Prostate gland (tissue), 2 donors: Measurements from ENCODE around the gene ODAD3. TPM values are rescaled to one million over a fixed set of nuclear protein-coding genes. Genes with fewer than 3 reads are reported as not detected.

Experiments
- DNase-seq: peaks from one replicate; pipeline ENCODE4 v3.0.0-alpha.2; 2019; ENCODE audit warnings: low spot score
- H3K27ac ChIP-seq, 2 donors: fragments of 200-600 bp; sonication (generic); 2 replicates each; pipeline ENCODE4 v1.5.1; 2017 to 2019
- H3K27me3 ChIP-seq: fragments of 200-600 bp; sonication (generic); replicated peaks from 2 replicates; pipeline ENCODE4 v1.5.1; 2019; ENCODE audit not compliant: insufficient read depth
- H3K36me3 ChIP-seq, 2 donors: fragments of 200-600 bp; sonication (generic); 1 replicate in 1 of 2; 2 replicates in 1 of 2; pipeline versions ENCODE4 v1.5.1 to v1.8.1; 2017 to 2019
- H3K4me1 ChIP-seq: fragments of 200-600 bp; sonication (generic); replicated peaks from 2 replicates; pipeline ENCODE4 v1.5.1; 2019
- H3K4me3 ChIP-seq, 2 donors: fragments of 200-600 bp; sonication (generic); 2 replicates each; pipeline ENCODE4 v1.5.1; 2017 to 2019
- H3K9me3 ChIP-seq: fragments of 200-600 bp; sonication (generic); 2 replicates; pipeline ENCODE4 v1.5.1; 2017
- CTCF ChIP-seq, 4 experiments: fragments of 200-600 bp in 2 of 4; fragments of 450-650 bp in 2 of 4; sonication (generic) in 2 of 4; IDR thresholded peaks; 1 replicate in 3 of 4; 2 replicates in 1 of 4; pipeline ENCODE4 v1.5.1; 2016 to 2019; ENCODE audit warnings: antibody characterized with exemption in 4 of 4, mild to moderate bottlenecking in 2 of 4, moderate library complexity in 2 of 4
- POLR2A ChIP-seq: fragments of 450-650 bp; IDR thresholded peaks from one replicate; pipeline ENCODE4 v1.6.1; 2016; ENCODE audit warnings: antibody characterized with exemption, mild to moderate bottlenecking
- POLR2AphosphoS5 ChIP-seq: sonication (generic); formaldehyde crosslinking; IDR thresholded peaks from one replicate; pipeline ENCODE4 v1.6.1; 2017; ENCODE audit warnings: antibody characterized with exemption
- WGBS: methylation state at CpG from one replicate; pipeline ENCODE4 v1.1.5; 2018; 5-methylcytosine and 5-hydroxymethylcytosine counted together
- intact Hi-C: fragments of 100-400 bp; cut with DNase I; formaldehyde crosslinking; loops from one replicate; pipeline ENCODE4 v1.14.2; 2022
- small RNA-seq, 2 donors: library from RNA; depleted of rRNA; stranded (forward); fragments of <200 nt; gene quantifications; one replicate each; pipeline ENCODE3, GENCODE V24; 2016
- total RNA-seq, 2 donors: library from RNA; depleted of rRNA; stranded (reverse); fragments of >200 nt; gene quantifications; one replicate each; pipeline ENCODE4 v1.1.0, GENCODE V29; 2016

The ODAD3 gene
- total RNA-seq, 2 donors from 2014 or later: 1.3 to 2.7 TPM

- no peaks in the 10 kb centered on the region for H3K36me3 ChIP-seq
- TF ChIP-seq CTCF (IDR thresholded peaks at IDR 0.05): no peak
- TF ChIP-seq POLR2AphosphoS5: peak; percentile 87
- peak within 1 kb of the TSS; percentile 46 to 58 for H3K4me3 ChIP-seq
- no peaks in the 10 kb centered on the region for H3K9me3 ChIP-seq
- intact Hi-C loops: loop anchor here (5.0 kb wide), 1 partner anchor 37 kb away; the partner anchor contains the start of gene RAB3D
- H3K4me1 ChIP-seq: peaks cover 9% of the 10 kb centered on the region
- no peaks in the 10 kb centered on the region for H3K27me3 ChIP-seq
- peak within 1 kb of the TSS; percentile 93 to 94 for H3K27ac ChIP-seq
- under 1% methylated on average over 30 of the region's 44 CpGs for WGBS
- DNase-seq: peak; percentile 99
Observed at GRCh38 chr19:11374433-11375142, 60.3 kb downstream of the ODAD3 start, which contains the start of gene SWSAP1. Gene SWSAP1, plus strand, starts transcription at chr19:11374666. Its CDS starts 15 bp downstream, at chr19:11374681.

GRCh38 chr19:11373885-11374432 is 61.0 kb downstream of the ODAD3 start:
- TF ChIP-seq POLR2A (no peak), POLR2AphosphoS5 (no peak), CTCF (IDR thresholded peaks at IDR 0.05) (no peak)
- H3K27ac ChIP-seq: peak overlapping the region; percentile 93 to 94
- no peak for DNase-seq
- intact Hi-C loops: no loop called here
- 43% methylated on average over 11 of the region's 11 CpGs for WGBS
- peaks cover 0 to 2% of the 10 kb centered on the region in 2 donors for H3K36me3 ChIP-seq
- H3K4me1 ChIP-seq: peaks cover 9% of the 10 kb centered on the region
- no peaks in the 10 kb centered on the region for H3K9me3 ChIP-seq
- peak overlapping the region; percentile 46 to 58 for H3K4me3 ChIP-seq
- no peaks in the 10 kb centered on the region for H3K27me3 ChIP-seq

GRCh38 chr19:11373166-11373884 is 61.6 kb downstream of the ODAD3 start:
- TF ChIP-seq CTCF (IDR thresholded peaks at IDR 0.05) (no peak), POLR2A (no peak), POLR2AphosphoS5 (no peak)
- Histone ChIP-seq H3K27me3 (no peaks in the 10 kb centered on the region), H3K9me3 (no peaks in the 10 kb centered on the region), H3K4me1 (peaks cover 7% of the 10 kb centered on the region), H3K27ac (no peak overlapping the region), H3K36me3 (peaks cover 0 to 2% of the 10 kb centered on the region in 2 donors), H3K4me3 (no peak overlapping the region)
- intact Hi-C loops: no loop called here
- WGBS: 57% methylated on average over 10 of the region's 10 CpGs
- DNase-seq: no peak

GRCh38 chr19:11370744-11371143 is 64.2 kb downstream of the ODAD3 start:
- TF ChIP-seq CTCF (IDR thresholded peaks at IDR 0.05) (no peak), POLR2A (no peak), POLR2AphosphoS5 (no peak)
- peaks cover 3% of the 10 kb centered on the region for H3K4me1 ChIP-seq
- intact Hi-C loops: no loop called here
- H3K27ac ChIP-seq: no peak overlapping the region
- no peak for DNase-seq
- WGBS: 89% methylated on average over 2 of the region's 2 CpGs
- no peaks in the 10 kb centered on the region for H3K9me3 ChIP-seq
- peaks cover 0 to 2% of the 10 kb centered on the region in 2 donors for H3K36me3 ChIP-seq
- H3K27me3 ChIP-seq: no peaks in the 10 kb centered on the region
- H3K4me3 ChIP-seq: no peak overlapping the region

Small RNA genes within 50 kb of the gene (small RNA-seq; reads per million reads assigned to genes)
- gene RF00019: 0 reads per million in 2 donors

Other genes with a start within 250 kb of the ODAD3 start
- gene KANK2, start 237.6 kb downstream of the ODAD3 start, total RNA-seq: 100 to 1,000 TPM; 150 to 370 TPM
- gene ANGPTL8, start 195.5 kb downstream of the ODAD3 start, total RNA-seq: not detected
- 10 to 100 TPM; 21.6 to 38.7 TPM for gene DOCK6, start 172.6 kb downstream of the ODAD3 start, total RNA-seq
- 1 to 10 TPM in 1 of 2 donors, not detected in 1; 4.2 TPM for gene TSPAN16, start 139.0 kb downstream of the ODAD3 start, total RNA-seq
- gene RAB3D, start 95.5 kb downstream of the ODAD3 start, total RNA-seq: 10 to 100 TPM; 33.9 to 81.2 TPM
- gene TMEM205, start 88.9 kb downstream of the ODAD3 start, total RNA-seq: 100 to 1,000 TPM; 219 to 541 TPM
- 10 to 100 TPM; 51.5 to 52.4 TPM for gene CCDC159, start 88.6 kb downstream of the ODAD3 start, total RNA-seq
- 10 to 100 TPM; 33.9 to 86.1 TPM for gene PLPPR2, start 79.7 kb downstream of the ODAD3 start, total RNA-seq
- 1 to 10 TPM; 4.1 to 6.3 TPM for gene SWSAP1, start 60.5 kb downstream of the ODAD3 start, total RNA-seq
- 1 to 10 TPM; 6.8 to 8.1 TPM for gene EPOR, start 50.8 kb downstream of the ODAD3 start, total RNA-seq
- gene RGL3, start 15.8 kb downstream of the ODAD3 start, total RNA-seq: 1 to 10 TPM; 5.1 to 8.6 TPM
- 100 to 1,000 TPM; 229 to 238 TPM for gene PRKCSH, start 514 bp upstream of the ODAD3 start, total RNA-seq
- 1 to 10 TPM in 1 of 2 donors, under 1 TPM in 1; 0.57 to 1.5 TPM for gene ELAVL3, start 45.9 kb upstream of the ODAD3 start, total RNA-seq
- gene ZNF653, start 70.7 kb upstream of the ODAD3 start, total RNA-seq: 10 to 100 TPM; 11.2 to 25.8 TPM
- 10 to 100 TPM; 93.0 to 94.7 TPM for gene ECSIT, start 94.0 kb upstream of the ODAD3 start, total RNA-seq
- 100 to 1,000 TPM; 426 to 525 TPM for gene CNN1, start 103.7 kb upstream of the ODAD3 start, total RNA-seq
- gene ELOF1, start 124.1 kb upstream of the ODAD3 start, total RNA-seq: 10 to 100 TPM; 47.8 to 57.5 TPM
- gene ACP5, start 142.5 kb upstream of the ODAD3 start, total RNA-seq: 10 to 100 TPM; 23.3 to 59.3 TPM
- gene ZNF627, start 162.4 kb upstream of the ODAD3 start, total RNA-seq: 10 to 100 TPM; 17.8 to 20.5 TPM